K562 (cell line): ENCODE data around the gene GPR149. TPM values are rescaled to one million over a fixed set of nuclear protein-coding genes. Genes with fewer than 3 reads are reported as not detected.
A peak's percentile ranks its signal among the peaks of the same experiment; 100 is the strongest.

Experiments
- MTA1 ChIP-seq: fragments of 450-650 bp; IDR thresholded peaks from 2 replicates; pipeline ENCODE4 v1.6.1; 2017; ENCODE audit warnings: borderline replicate concordance
- RBBP5 ChIP-seq: fragments of 200-600 bp; sonication (generic); IDR thresholded peaks from 2 replicates; pipeline ENCODE4 v1.6.1; 2012; ENCODE audit warnings: borderline replicate concordance, mild to moderate bottlenecking, low read length, control low read depth, inconsistent platforms; ENCODE audit not compliant: insufficient read depth, poor library complexity, severe bottlenecking
- SNRNP70 ChIP-seq: fragments of 200-400 bp; formaldehyde crosslinking; optimal IDR thresholded peaks from 2 replicates; pipeline ENCODE3; 2017; ENCODE audit warnings: low read depth, low read length
- polyA plus RNA-seq, 8 experiments: library from polyadenylated mRNA; depleted of rRNA in 4 of 8; stranded (reverse) in 5 of 8; unstranded in 3 of 8; fragments of >200 nt; fragmentation: Nextera tagmentation in 2 of 8; fragmentation: Illumina TruSeq in 1 of 8; extraction: Ambion mirVana in 2 of 8; extraction: Trizol in 1 of 8; gene quantifications; 2 replicates each; pipeline versions ENCODE4 v1.2.1 to v1.2.3, GENCODE V29; 2011 to 2014; ENCODE audit warnings: inconsistent platforms in 1 of 8, missing spikeins in 1 of 8
- total RNA-seq, 7 experiments: library from RNA; depleted of rRNA in 6 of 7; stranded (reverse); fragments of >200 nt in 6 of 7; fragmentation: Illumina TruSeq in 2 of 7; extraction: Trizol in 2 of 7; gene quantifications; 2 replicates each; pipeline versions ENCODE4 v1.2.1 to v1.2.3, GENCODE V29; 2011 to 2021; ENCODE audit warnings: low replicate concordance in 1 of 7
- TF ChIP-seq, protein P1 (sequence below), 2 experiments: fragments of 450-650 bp; formaldehyde crosslinking in 1 of 2; IDR thresholded peaks; 2 replicates each; pipeline versions ENCODE4 v1.4.0 to v1.6.1; 2014 to 2020; ENCODE audit warnings: mild to moderate bottlenecking in 2 of 2, borderline replicate concordance in 1 of 2, low read depth in 1 of 2
- TF ChIP-seq, protein P2 (sequence below), 2 experiments: IDR thresholded peaks; 2 replicates each; pipeline ENCODE4 v1.6.1; 2011; ENCODE audit warnings: borderline replicate concordance in 1 of 2, control low read depth in 1 of 2, low read depth in 1 of 2, low read length in 1 of 2, mild to moderate bottlenecking in 1 of 2, mixed read lengths in 1 of 2, moderate library complexity in 1 of 2; ENCODE audit not compliant: insufficient read depth in 1 of 2, insufficient read length in 1 of 2, poor library complexity in 1 of 2, severe bottlenecking in 1 of 2; ENCODE audit errors: extremely low read depth in 1 of 2

GPR149 gene
- total and polyA plus RNA-seq, 9 of the 15 experiments (the other 6 are each of a cell fraction or from before 2014, with no cell fraction given), result not detected

DNA sequence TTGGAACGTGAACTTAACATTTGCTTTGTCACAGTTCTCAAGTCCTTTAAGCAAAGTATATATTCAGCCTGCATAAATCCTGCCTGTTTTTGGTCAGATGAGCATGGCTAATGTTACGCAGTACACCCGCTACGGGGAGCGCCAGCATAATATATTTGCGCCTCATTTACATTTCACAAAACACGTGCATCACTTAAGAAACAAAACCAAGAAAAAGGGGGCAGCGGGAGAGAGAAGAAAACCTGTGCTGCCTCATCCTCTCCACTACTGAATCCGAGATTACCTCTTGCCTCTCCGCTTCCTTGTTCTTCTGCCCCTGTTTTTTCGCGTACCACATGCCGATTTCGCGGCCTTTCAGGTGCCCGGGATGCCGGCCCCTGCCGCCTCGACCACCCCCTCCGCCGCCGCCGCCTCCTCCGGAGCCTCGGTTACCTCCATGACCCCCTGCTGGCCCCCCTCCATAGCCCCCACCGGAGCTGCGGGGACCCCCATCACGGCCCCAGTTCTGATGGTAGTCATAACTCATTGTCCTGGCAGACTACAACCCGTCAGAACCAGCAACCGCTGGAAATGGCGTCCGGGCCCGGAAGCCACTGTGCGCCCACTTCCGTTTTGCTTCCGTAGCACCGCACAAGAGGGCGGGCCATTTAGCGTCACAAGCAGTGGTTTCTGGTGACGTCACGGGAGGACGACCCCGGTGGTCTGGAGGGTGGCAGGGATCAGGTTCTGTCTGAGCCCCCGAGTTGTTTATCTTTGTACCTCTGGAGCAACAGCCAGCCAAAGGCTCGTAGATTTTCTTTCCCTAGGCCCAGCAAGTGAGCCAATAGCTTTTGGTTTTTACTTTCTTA lies 105.9 kb downstream of the GPR149 start, which contains the start of gene DHX36 (continued):
- TF ChIP-seq, protein P1, sequence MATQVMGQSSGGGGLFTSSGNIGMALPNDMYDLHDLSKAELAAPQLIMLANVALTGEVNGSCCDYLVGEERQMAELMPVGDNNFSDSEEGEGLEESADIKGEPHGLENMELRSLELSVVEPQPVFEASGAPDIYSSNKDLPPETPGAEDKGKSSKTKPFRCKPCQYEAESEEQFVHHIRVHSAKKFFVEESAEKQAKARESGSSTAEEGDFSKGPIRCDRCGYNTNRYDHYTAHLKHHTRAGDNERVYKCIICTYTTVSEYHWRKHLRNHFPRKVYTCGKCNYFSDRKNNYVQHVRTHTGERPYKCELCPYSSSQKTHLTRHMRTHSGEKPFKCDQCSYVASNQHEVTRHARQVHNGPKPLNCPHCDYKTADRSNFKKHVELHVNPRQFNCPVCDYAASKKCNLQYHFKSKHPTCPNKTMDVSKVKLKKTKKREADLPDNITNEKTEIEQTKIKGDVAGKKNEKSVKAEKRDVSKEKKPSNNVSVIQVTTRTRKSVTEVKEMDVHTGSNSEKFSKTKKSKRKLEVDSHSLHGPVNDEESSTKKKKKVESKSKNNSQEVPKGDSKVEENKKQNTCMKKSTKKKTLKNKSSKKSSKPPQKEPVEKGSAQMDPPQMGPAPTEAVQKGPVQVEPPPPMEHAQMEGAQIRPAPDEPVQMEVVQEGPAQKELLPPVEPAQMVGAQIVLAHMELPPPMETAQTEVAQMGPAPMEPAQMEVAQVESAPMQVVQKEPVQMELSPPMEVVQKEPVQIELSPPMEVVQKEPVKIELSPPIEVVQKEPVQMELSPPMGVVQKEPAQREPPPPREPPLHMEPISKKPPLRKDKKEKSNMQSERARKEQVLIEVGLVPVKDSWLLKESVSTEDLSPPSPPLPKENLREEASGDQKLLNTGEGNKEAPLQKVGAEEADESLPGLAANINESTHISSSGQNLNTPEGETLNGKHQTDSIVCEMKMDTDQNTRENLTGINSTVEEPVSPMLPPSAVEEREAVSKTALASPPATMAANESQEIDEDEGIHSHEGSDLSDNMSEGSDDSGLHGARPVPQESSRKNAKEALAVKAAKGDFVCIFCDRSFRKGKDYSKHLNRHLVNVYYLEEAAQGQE (IDR thresholded peaks at IDR 0.05; ENCODE audit: borderline replicate concordance), result peak; percentile 92
- TF ChIP-seq, protein P1 (CRISPR knock-in tag; IDR thresholded peaks at IDR 0.05; ENCODE audit: low read depth), result no peak
- TF ChIP-seq, protein P2, sequence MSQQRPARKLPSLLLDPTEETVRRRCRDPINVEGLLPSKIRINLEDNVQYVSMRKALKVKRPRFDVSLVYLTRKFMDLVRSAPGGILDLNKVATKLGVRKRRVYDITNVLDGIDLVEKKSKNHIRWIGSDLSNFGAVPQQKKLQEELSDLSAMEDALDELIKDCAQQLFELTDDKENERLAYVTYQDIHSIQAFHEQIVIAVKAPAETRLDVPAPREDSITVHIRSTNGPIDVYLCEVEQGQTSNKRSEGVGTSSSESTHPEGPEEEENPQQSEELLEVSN (IDR thresholded peaks at IDR 0.05; ENCODE audit: borderline replicate concordance in 1 of 2, extremely low read depth in 1 of 2, insufficient read depth in 1 of 2, insufficient read length in 1 of 2, low read depth in 1 of 2, low read length in 1 of 2, poor library complexity in 1 of 2, severe bottlenecking in 1 of 2), result peak in 1 of 2 experiments; percentile 42
- TF ChIP-seq MTA1, result peak; percentile 82
- peak; percentile 87 for TF ChIP-seq RBBP5
- no peak for TF ChIP-seq SNRNP70
